ENCODE data around the gene COX6A2.

The COX6A2 gene

DNA sequence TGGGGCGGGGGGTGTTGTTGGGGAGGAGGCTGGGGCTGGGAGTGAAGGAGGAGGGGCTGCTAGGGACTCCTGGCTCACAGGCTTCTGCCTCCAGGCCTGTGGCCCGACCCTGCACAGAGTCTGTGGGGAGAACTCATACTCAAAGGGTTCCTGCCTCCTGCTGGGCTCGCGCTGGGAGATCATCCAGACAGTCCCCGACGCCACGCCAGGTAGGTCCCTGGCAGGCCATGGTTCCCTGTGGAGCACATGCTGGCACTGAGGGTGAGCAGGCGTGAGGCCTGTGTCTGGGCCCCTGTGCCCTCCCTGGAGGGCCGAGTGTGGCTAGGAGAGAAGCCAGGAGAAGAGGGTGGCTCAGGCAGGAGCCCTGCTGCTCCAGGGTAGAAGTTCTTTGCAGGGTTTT lies 30.5 kb downstream of the COX6A2 start:
- Histone ChIP-seq H3K36me3 (replicated peaks; ENCODE audit: insufficient read depth, low read length) (no peaks in the 10 kb centered on the region), H3K79me2 (ENCODE audit: low read length) (no peaks in the 10 kb centered on the region), H4K20me1 (ENCODE audit: insufficient read depth, low read length) (no peaks in the 10 kb centered on the region), H3K9ac (ENCODE audit: low read length) (no peak overlapping the region), H3F3A (ENCODE audit: insufficient read depth, low read length) (no peaks in the 10 kb centered on the region), H3K9me3 (replicated peaks; ENCODE audit: insufficient read depth, low read length) (no peaks in the 10 kb centered on the region), H3K4me2 (ENCODE audit: low read depth, low read length) (no peak overlapping the region), H3K4me3 (ENCODE audit: low read length) (no peak overlapping the region), H3K27me3 (replicated peaks; ENCODE audit: insufficient read depth, low read length) (peaks cover 8% of the 10 kb centered on the region; the same call in 1 of the 2 replicates), H2AFZ (ENCODE audit: low read length) (no peak overlapping the region), H3K27ac (ENCODE audit: low read length) (no peak overlapping the region), H3K9me2 (replicated peaks; ENCODE audit: insufficient read depth, low read length) (no peaks in the 10 kb centered on the region), H3K4me1 (ENCODE audit: low read length) (no peaks in the 10 kb centered on the region)
- no peak for TF ChIP-seq EZH2 (optimal IDR thresholded peaks at IDR 0.05; ENCODE audit: low read depth, low read length)
- TF ChIP-seq, protein P1, sequence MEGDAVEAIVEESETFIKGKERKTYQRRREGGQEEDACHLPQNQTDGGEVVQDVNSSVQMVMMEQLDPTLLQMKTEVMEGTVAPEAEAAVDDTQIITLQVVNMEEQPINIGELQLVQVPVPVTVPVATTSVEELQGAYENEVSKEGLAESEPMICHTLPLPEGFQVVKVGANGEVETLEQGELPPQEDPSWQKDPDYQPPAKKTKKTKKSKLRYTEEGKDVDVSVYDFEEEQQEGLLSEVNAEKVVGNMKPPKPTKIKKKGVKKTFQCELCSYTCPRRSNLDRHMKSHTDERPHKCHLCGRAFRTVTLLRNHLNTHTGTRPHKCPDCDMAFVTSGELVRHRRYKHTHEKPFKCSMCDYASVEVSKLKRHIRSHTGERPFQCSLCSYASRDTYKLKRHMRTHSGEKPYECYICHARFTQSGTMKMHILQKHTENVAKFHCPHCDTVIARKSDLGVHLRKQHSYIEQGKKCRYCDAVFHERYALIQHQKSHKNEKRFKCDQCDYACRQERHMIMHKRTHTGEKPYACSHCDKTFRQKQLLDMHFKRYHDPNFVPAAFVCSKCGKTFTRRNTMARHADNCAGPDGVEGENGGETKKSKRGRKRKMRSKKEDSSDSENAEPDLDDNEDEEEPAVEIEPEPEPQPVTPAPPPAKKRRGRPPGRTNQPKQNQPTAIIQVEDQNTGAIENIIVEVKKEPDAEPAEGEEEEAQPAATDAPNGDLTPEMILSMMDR (IDR thresholded peaks at IDR 0.05; ENCODE audit: low read length): no peak
- no peak for TF ChIP-seq EZH2phosphoT487 (IDR thresholded peaks at IDR 0.05; ENCODE audit: low read length)
- DNase-seq: no peak

DNA sequence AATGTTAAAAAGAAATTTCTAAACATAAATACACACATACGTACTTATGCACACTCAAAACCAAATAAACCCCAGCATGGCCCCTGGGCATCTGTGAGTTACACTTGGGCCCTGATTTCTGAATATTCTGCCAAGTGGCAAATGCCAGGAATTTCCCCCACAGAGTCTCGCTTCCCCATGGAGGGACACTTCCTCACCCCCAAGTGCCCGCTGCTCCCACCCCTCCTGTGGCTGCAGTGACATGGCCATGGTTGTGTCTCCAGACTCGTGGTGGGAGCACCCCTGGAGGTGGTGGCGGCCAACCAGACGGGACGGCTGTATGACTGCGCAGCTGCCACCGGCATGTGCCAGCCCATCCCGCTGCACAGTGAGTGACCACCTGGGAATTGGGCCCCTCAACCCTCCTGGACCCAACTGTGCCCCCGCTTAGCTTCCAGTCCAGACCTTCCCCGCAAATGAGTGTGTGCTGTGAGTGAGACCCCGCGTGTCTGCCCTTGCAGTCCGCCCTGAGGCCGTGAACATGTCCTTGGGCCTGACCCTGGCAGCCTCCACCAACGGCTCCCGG lies 31.0 kb downstream of the COX6A2 start:
- no peak for DNase-seq

DNA sequence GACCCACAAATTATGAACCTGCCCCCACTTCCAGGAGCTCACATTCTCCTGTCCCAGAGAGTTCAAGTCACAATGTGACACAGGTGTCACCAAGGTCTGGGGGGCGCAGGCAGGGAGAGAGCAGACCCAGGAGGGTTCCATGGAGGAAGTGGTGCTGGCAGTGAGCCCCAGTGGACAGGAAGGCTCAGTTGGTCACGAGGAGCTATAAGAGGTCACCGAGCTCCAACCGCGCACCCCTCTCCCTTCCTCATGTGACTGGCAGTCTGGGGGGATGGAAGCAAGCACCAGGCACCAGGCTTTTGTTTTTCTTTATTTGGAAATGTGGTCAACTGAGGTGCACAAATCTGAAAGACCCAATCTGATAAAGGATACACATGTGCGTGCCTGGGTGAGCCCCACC lies 32.5 kb downstream of the COX6A2 start:
- Histone ChIP-seq H3K4me2 (ENCODE audit: low read depth, low read length) (no peak overlapping the region), H3K27me3 (replicated peaks; ENCODE audit: insufficient read depth, low read length) (peaks cover 18% of the 10 kb centered on the region; the same call in 1 of the 2 replicates), H3K4me1 (ENCODE audit: low read length) (no peaks in the 10 kb centered on the region), H3K36me3 (replicated peaks; ENCODE audit: insufficient read depth, low read length) (no peaks in the 10 kb centered on the region), H2AFZ (ENCODE audit: low read length) (no peak overlapping the region), H3K9me3 (replicated peaks; ENCODE audit: insufficient read depth, low read length) (no peaks in the 10 kb centered on the region), H3K27ac (ENCODE audit: low read length) (no peak overlapping the region), H4K20me1 (ENCODE audit: insufficient read depth, low read length) (no peaks in the 10 kb centered on the region), H3K4me3 (ENCODE audit: low read length) (no peak overlapping the region), H3F3A (ENCODE audit: insufficient read depth, low read length) (no peaks in the 10 kb centered on the region), H3K9ac (ENCODE audit: low read length) (no peak overlapping the region), H3K9me2 (replicated peaks; ENCODE audit: insufficient read depth, low read length) (no peaks in the 10 kb centered on the region), H3K79me2 (ENCODE audit: low read length) (no peaks in the 10 kb centered on the region)
- no peak for DNase-seq
- TF ChIP-seq EZH2phosphoT487 (IDR thresholded peaks at IDR 0.05; ENCODE audit: low read length) (no peak), EZH2 (optimal IDR thresholded peaks at IDR 0.05; ENCODE audit: low read depth, low read length) (no peak)
- TF ChIP-seq, protein P1 (IDR thresholded peaks at IDR 0.05; ENCODE audit: low read length): no peak

More for the DNA sequence above, 31.0 kb downstream of the COX6A2 start:
- TF ChIP-seq, protein P1 (IDR thresholded peaks at IDR 0.05; ENCODE audit: low read length): no peak
- TF ChIP-seq EZH2 (optimal IDR thresholded peaks at IDR 0.05; ENCODE audit: low read depth, low read length): no peak
- TF ChIP-seq EZH2phosphoT487 (IDR thresholded peaks at IDR 0.05; ENCODE audit: low read length): no peak
- Histone ChIP-seq H3K4me1 (ENCODE audit: low read length) (no peaks in the 10 kb centered on the region), H3K27me3 (replicated peaks; ENCODE audit: insufficient read depth, low read length) (peaks cover 13% of the 10 kb centered on the region; the same call in 1 of the 2 replicates), H4K20me1 (ENCODE audit: insufficient read depth, low read length) (no peaks in the 10 kb centered on the region), H3K27ac (ENCODE audit: low read length) (no peak overlapping the region), H3K9ac (ENCODE audit: low read length) (no peak overlapping the region), H3K79me2 (ENCODE audit: low read length) (no peaks in the 10 kb centered on the region), H3K4me2 (ENCODE audit: low read depth, low read length) (no peak overlapping the region), H3K36me3 (replicated peaks; ENCODE audit: insufficient read depth, low read length) (no peaks in the 10 kb centered on the region), H2AFZ (ENCODE audit: low read length) (no peak overlapping the region), H3K9me2 (replicated peaks; ENCODE audit: insufficient read depth, low read length) (no peaks in the 10 kb centered on the region), H3K9me3 (replicated peaks; ENCODE audit: insufficient read depth, low read length) (no peaks in the 10 kb centered on the region), H3F3A (ENCODE audit: insufficient read depth, low read length) (no peaks in the 10 kb centered on the region), H3K4me3 (ENCODE audit: low read length) (no peak overlapping the region)
